Liver (tissue), 9 donors: ENCODE measurements around the gene FGD2. TPM values are rescaled to one million over a fixed set of nuclear protein-coding genes. Genes with fewer than 3 reads are reported as not detected.

Experiments used
- DNase-seq: peaks from one replicate; pipeline ENCODE4 v3.0.0-alpha.2; 2017; ENCODE audit warnings: low spot score
- H3K27ac ChIP-seq, 2 donors: one replicate each; pipeline ENCODE4 v1.7.0; 2013; ENCODE audit warnings: inconsistent platforms in 2 of 2, low read length in 2 of 2, control low read depth in 1 of 2, low read depth in 1 of 2, mild to moderate bottlenecking in 1 of 2
- H3K27me3 ChIP-seq, 4 donors: one replicate each; pipeline versions ENCODE4 v1.6.1 to v1.7.0; 2013; ENCODE audit warnings: low read length in 3 of 4, inconsistent platforms in 1 of 4, mild to moderate bottlenecking in 1 of 4, moderate library complexity in 1 of 4; ENCODE audit not compliant: control insufficient read depth in 4 of 4, insufficient read depth in 4 of 4
- H3K36me3 ChIP-seq, 4 donors: one replicate each; pipeline versions ENCODE4 v1.6.1 to v1.7.0; 2013; ENCODE audit warnings: low read length in 3 of 4, mild to moderate bottlenecking in 3 of 4, low read depth in 1 of 4, moderate library complexity in 1 of 4; ENCODE audit not compliant: control insufficient read depth in 4 of 4, insufficient read depth in 3 of 4
- H3K4me1 ChIP-seq, 4 donors: one replicate each; pipeline versions ENCODE4 v1.6.1 to v1.7.0; 2013; ENCODE audit warnings: low read length in 3 of 4, mild to moderate bottlenecking in 3 of 4, moderate library complexity in 1 of 4; ENCODE audit not compliant: control insufficient read depth in 4 of 4, insufficient read depth in 4 of 4
- H3K4me3 ChIP-seq, 3 donors: one replicate each; pipeline versions ENCODE4 v1.6.1 to v1.7.0; 2013; ENCODE audit warnings: low read length in 3 of 3, control low read depth in 1 of 3, low read depth in 1 of 3, mild to moderate bottlenecking in 1 of 3
- H3K9ac ChIP-seq, 2 donors: one replicate each; pipeline ENCODE4 v1.7.0; 2013; ENCODE audit warnings: low read length in 2 of 2, mild to moderate bottlenecking in 2 of 2, moderate library complexity in 2 of 2, control low read depth in 1 of 2, low read depth in 1 of 2
- H3K9me3 ChIP-seq, 4 donors: one replicate each; pipeline versions ENCODE4 v1.6.1 to v1.7.0; 2013; ENCODE audit warnings: low read length in 3 of 4; ENCODE audit not compliant: control insufficient read depth in 4 of 4
- EGR1 ChIP-seq, 2 donors: IDR thresholded peaks; 2 replicates each; pipeline ENCODE4 v1.6.1; 2016 to 2018; ENCODE audit warnings: antibody characterized with exemption in 2 of 2, low read depth in 2 of 2
- FOXA1 ChIP-seq: IDR thresholded peaks from 2 replicates; pipeline ENCODE4 v1.6.1; 2016; ENCODE audit warnings: antibody characterized with exemption
- FOXA2 ChIP-seq: IDR thresholded peaks from 2 replicates; pipeline ENCODE4 v1.6.1; 2016; ENCODE audit warnings: antibody characterized with exemption
- GABPA ChIP-seq, 2 donors: IDR thresholded peaks in 1 of 2; conservative IDR thresholded peaks in 1 of 2; 2 replicates each; pipeline ENCODE4 v1.6.1; 2016; ENCODE audit warnings: antibody characterized with exemption in 2 of 2, mild to moderate bottlenecking in 1 of 2, moderate library complexity in 1 of 2
- HNF4A ChIP-seq, 2 donors: conservative IDR thresholded peaks; 2 replicates each; pipeline ENCODE4 v1.6.1; 2016; ENCODE audit warnings: antibody characterized with exemption in 2 of 2, mild to moderate bottlenecking in 2 of 2
- HNF4G ChIP-seq: IDR thresholded peaks from 2 replicates; pipeline ENCODE4 v1.6.1; 2016; ENCODE audit warnings: antibody characterized with exemption
- JUND ChIP-seq, 2 donors: IDR thresholded peaks; 2 replicates each; pipeline ENCODE4 v1.6.1; 2016; ENCODE audit warnings: antibody characterized with exemption in 2 of 2
- NR2F2 ChIP-seq: IDR thresholded peaks from 2 replicates; pipeline ENCODE4 v1.6.1; 2016; ENCODE audit warnings: antibody characterized with exemption
- RAD21 ChIP-seq, 2 donors: IDR thresholded peaks; 2 replicates each; pipeline ENCODE4 v1.6.1; 2016; ENCODE audit warnings: antibody characterized with exemption in 2 of 2, mild to moderate bottlenecking in 2 of 2
- REST ChIP-seq: IDR thresholded peaks from 2 replicates; pipeline ENCODE4 v1.6.1; 2016; ENCODE audit warnings: antibody characterized with exemption, mild to moderate bottlenecking
- RXRA ChIP-seq, 2 donors: IDR thresholded peaks; 2 replicates each; pipeline ENCODE4 v1.6.1; 2017 to 2018; ENCODE audit warnings: antibody characterized with exemption in 2 of 2, mild to moderate bottlenecking in 1 of 2
- SP1 ChIP-seq: IDR thresholded peaks from 2 replicates; pipeline ENCODE4 v1.6.1; 2018; ENCODE audit warnings: antibody characterized with exemption, mild to moderate bottlenecking
- TAF1 ChIP-seq: conservative IDR thresholded peaks from 2 replicates; pipeline ENCODE4 v1.6.1; 2016; ENCODE audit warnings: antibody characterized with exemption, mild to moderate bottlenecking
- YY1 ChIP-seq: IDR thresholded peaks from 2 replicates; pipeline ENCODE4 v1.6.1; 2016; ENCODE audit warnings: antibody characterized with exemption, mild to moderate bottlenecking
- ZBTB33 ChIP-seq: IDR thresholded peaks from 2 replicates; pipeline ENCODE4 v1.6.1; 2016; ENCODE audit warnings: antibody characterized with exemption
- WGBS: extraction: QIAGEN DNeasy Blood & Tissue Kit; methylation state at CpG from one replicate; pipeline ENCODE4 v1.1.7; 2013; 5-methylcytosine and 5-hydroxymethylcytosine counted together
- polyA plus RNA-seq, 2 donors: library from polyadenylated mRNA; stranded (reverse) in 1 of 2; unstranded in 1 of 2; fragments of 200-250 nt in 1 of 2; fragments of >200 nt in 1 of 2; fragmentation: Nextera tagmentation in 1 of 2; extraction: Ambion mirVana in 1 of 2; gene quantifications; one replicate each; pipeline versions ENCODE4 v1.2.1 to v1.2.3, GENCODE V29; 2013 to 2015
- total RNA-seq, 2 donors: library from RNA; depleted of rRNA; stranded (reverse); fragments of >200 nt; gene quantifications; one replicate each; pipeline ENCODE4 v1.2.3, GENCODE V29; 2014
- TF ChIP-seq, protein P1 (sequence below): IDR thresholded peaks from 2 replicates; pipeline ENCODE4 v1.6.1; 2016; ENCODE audit warnings: antibody characterized with exemption
- TF ChIP-seq, protein P2 (sequence below): fragments of 150-350 bp; IDR thresholded peaks from 2 replicates; pipeline ENCODE4 v1.5.1; 2017; ENCODE audit warnings: improper control_type of control experiment, low read depth, low read length; ENCODE audit not compliant: missing input control
- TF ChIP-seq, protein P3 (sequence below): IDR thresholded peaks from 2 replicates; pipeline ENCODE4 v1.6.1; 2016; ENCODE audit warnings: antibody characterized with exemption
- donor health status: healthy.
- donor health status: healthy.
- donor health status: healthy.
- donor health status: healthy.
- donor health status: healthy.

FGD2 gene
- total and polyA plus RNA-seq, 4 donors: 4.6 to 24.4 (median 9.1) TPM

GRCh38 chr6:37059344-37060194 is 54.1 kb downstream of the FGD2 start:
- H3K4me3 ChIP-seq: no peak overlapping the region
- H3K36me3 ChIP-seq: no peaks in the 10 kb centered on the region
- TF ChIP-seq HNF4A (conservative IDR thresholded peaks at IDR 0.05) (peak; percentile 54 to 84), RAD21 (IDR thresholded peaks at IDR 0.05) (peak; percentile 73 to 74), JUND (IDR thresholded peaks at IDR 0.05) (peak in 1 of 2 donors; percentile 62), SP1 (peak; percentile 61), GABPA (IDR thresholded peaks at IDR 0.05 in 1 of 2, conservative IDR thresholded peaks at IDR 0.05 in 1 of 2) (no peak), EGR1 (IDR thresholded peaks at IDR 0.05; ENCODE audit: low read depth in 2 of 2) (peak in 1 of 2 donors; percentile 35), HNF4G (no peak), YY1 (peak; percentile 55), TAF1 (no peak), RXRA (IDR thresholded peaks at IDR 0.05) (peak; percentile 86 to 95), NR2F2 (no peak), FOXA1 (no peak), REST (peak; percentile 64)
- TF ChIP-seq, protein P1, sequence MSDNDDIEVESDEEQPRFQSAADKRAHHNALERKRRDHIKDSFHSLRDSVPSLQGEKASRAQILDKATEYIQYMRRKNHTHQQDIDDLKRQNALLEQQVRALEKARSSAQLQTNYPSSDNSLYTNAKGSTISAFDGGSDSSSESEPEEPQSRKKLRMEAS: peak; percentile 59
- TF ChIP-seq, protein P2, sequence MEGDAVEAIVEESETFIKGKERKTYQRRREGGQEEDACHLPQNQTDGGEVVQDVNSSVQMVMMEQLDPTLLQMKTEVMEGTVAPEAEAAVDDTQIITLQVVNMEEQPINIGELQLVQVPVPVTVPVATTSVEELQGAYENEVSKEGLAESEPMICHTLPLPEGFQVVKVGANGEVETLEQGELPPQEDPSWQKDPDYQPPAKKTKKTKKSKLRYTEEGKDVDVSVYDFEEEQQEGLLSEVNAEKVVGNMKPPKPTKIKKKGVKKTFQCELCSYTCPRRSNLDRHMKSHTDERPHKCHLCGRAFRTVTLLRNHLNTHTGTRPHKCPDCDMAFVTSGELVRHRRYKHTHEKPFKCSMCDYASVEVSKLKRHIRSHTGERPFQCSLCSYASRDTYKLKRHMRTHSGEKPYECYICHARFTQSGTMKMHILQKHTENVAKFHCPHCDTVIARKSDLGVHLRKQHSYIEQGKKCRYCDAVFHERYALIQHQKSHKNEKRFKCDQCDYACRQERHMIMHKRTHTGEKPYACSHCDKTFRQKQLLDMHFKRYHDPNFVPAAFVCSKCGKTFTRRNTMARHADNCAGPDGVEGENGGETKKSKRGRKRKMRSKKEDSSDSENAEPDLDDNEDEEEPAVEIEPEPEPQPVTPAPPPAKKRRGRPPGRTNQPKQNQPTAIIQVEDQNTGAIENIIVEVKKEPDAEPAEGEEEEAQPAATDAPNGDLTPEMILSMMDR: peak; percentile 52
- TF ChIP-seq, protein P3, sequence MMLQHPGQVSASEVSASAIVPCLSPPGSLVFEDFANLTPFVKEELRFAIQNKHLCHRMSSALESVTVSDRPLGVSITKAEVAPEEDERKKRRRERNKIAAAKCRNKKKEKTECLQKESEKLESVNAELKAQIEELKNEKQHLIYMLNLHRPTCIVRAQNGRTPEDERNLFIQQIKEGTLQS: no peak
- H3K9me3 ChIP-seq: no peaks in the 10 kb centered on the region
- peaks cover 12 to 22% (median 19%) of the 10 kb centered on the region in 4 donors for H3K4me1 ChIP-seq
- DNase-seq: no peak
- no peak overlapping the region for H3K9ac ChIP-seq
- 59% methylated on average over 19 of the region's 19 CpGs for WGBS
- peak overlapping the region; percentile 79 for H3K27ac ChIP-seq
- no peaks in the 10 kb centered on the region for H3K27me3 ChIP-seq

DNA sequence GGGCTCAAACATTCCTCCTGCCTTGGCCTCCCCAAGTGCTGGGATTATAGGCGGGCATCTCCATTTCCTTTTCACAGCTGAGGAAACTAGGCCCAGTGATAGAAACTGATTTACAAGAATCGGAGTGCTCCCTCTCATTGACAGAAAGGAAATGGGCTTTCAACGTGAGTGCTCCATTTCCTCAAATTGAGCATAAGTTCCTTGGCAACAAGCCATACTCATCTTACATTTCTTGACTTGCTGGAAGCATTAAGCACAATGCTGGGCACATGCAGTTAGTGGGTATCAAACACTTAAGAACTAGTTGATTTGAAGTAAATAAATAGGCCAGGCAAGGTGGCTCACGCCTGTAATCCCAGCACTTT is 54.7 kb downstream of the FGD2 start:
- no peak for DNase-seq
- H3K9ac ChIP-seq: no peak overlapping the region
- H3K27ac ChIP-seq: peak overlapping the region; percentile 79
- no peaks in the 10 kb centered on the region for H3K27me3 ChIP-seq
- no peaks in the 10 kb centered on the region for H3K9me3 ChIP-seq
- TF ChIP-seq EGR1 (IDR thresholded peaks at IDR 0.05; ENCODE audit: low read depth in 2 of 2) (no peak), GABPA (IDR thresholded peaks at IDR 0.05 in 1 of 2, conservative IDR thresholded peaks at IDR 0.05 in 1 of 2) (no peak), FOXA2 (no peak), SP1 (no peak), RXRA (IDR thresholded peaks at IDR 0.05) (no peak), NR2F2 (no peak), FOXA1 (no peak), JUND (IDR thresholded peaks at IDR 0.05) (no peak), YY1 (no peak), RAD21 (IDR thresholded peaks at IDR 0.05) (no peak), ZBTB33 (no peak)
- TF ChIP-seq, protein P1: no peak
- H3K4me1 ChIP-seq: peaks cover 12 to 22% (median 19%) of the 10 kb centered on the region in 4 donors
- H3K4me3 ChIP-seq: no peak overlapping the region
- no peaks in the 10 kb centered on the region for H3K36me3 ChIP-seq
- WGBS: 85% methylated on average over 4 of the region's 4 CpGs
